OCI-LY7 (cell line): ENCODE data around the gene ZNF189. TPM values are rescaled to one million over a fixed set of nuclear protein-coding genes. Genes with fewer than 3 reads are reported as not detected.

Experiments
- BruUV-seq: library from RNA; stranded (reverse); fragments of 400-500 nt; replicated peaks from 2 replicates; lab custom pipeline; 2021; lab: Mats Ljungman, UMichigan
- CTCF ChIA-PET: fragments of 300-600 bp; sonication (Branson Sonifier 250); formaldehyde crosslinking; loops from one replicate; lab custom pipeline; 2022; ENCODE audit warnings: antibody characterized with exemption; ENCODE audit not compliant: unreplicated experiment; lab: Charles Lee
- POLR2A ChIA-PET: fragments of 300-600 bp; sonication (Branson Sonifier 250); formaldehyde crosslinking; loops from one replicate; lab custom pipeline; 2022; ENCODE audit warnings: antibody characterized with exemption; lab: Charles Lee
- DNase-seq: peaks from one replicate; pipeline ENCODE4 v3.0.0-alpha.2; 2015; ENCODE audit warnings: low spot score
- H2AFZ ChIP-seq: fragments of 200-600 bp; sonication (generic), shearing (Covaris generic); 2 replicates; pipeline ENCODE4 v1.6.1; 2014; ENCODE audit warnings: mild to moderate bottlenecking, antibody characterized with exemption, low read length, moderate library complexity
- H3K27ac ChIP-seq: fragments of 200-600 bp; sonication (generic); 2 replicates; pipeline ENCODE4 v1.5.1; 2014; ENCODE audit warnings: mixed run types, low read depth, mild to moderate bottlenecking, moderate library complexity, low read length, inconsistent platforms; ENCODE audit not compliant: poor library complexity, severe bottlenecking
- H3K36me3 ChIP-seq: fragments of 200-600 bp; sonication (generic); 2 replicates; pipeline ENCODE4 v1.6.1; 2014; ENCODE audit warnings: mild to moderate bottlenecking, antibody characterized with exemption, low read length, moderate library complexity, mixed read lengths; ENCODE audit not compliant: insufficient read depth
- H3K4me1 ChIP-seq: fragments of 200-600 bp; sonication (generic); 2 replicates; pipeline ENCODE4 v1.5.1; 2014; ENCODE audit warnings: mild to moderate bottlenecking, low read length; ENCODE audit not compliant: insufficient read depth, poor library complexity, severe bottlenecking
- H3K4me2 ChIP-seq: fragments of 200-600 bp; sonication (generic); 2 replicates; pipeline ENCODE4 v1.6.1; 2014; ENCODE audit warnings: mild to moderate bottlenecking, low read length
- H3K4me3 ChIP-seq: fragments of 200-600 bp; sonication (generic); 2 replicates; pipeline ENCODE4 v1.5.1; 2014; ENCODE audit warnings: mild to moderate bottlenecking, low read depth, low read length; ENCODE audit not compliant: poor library complexity, severe bottlenecking
- H3K79me2 ChIP-seq: fragments of 200-600 bp; sonication (generic); 2 replicates; pipeline ENCODE4 v1.6.1; 2016; ENCODE audit warnings: low read depth, mild to moderate bottlenecking, low read length, moderate library complexity, mixed read lengths; ENCODE audit not compliant: insufficient read depth
- H3K9me2 ChIP-seq: fragments of 200-600 bp; sonication (generic); 2 replicates; pipeline ENCODE4 v1.6.1; 2016; ENCODE audit warnings: mild to moderate bottlenecking, low read length, mixed read lengths; ENCODE audit not compliant: insufficient read depth
- H3K9me3 ChIP-seq: fragments of 200-600 bp; sonication (generic); 2 replicates; pipeline ENCODE4 v1.6.1; 2014; ENCODE audit warnings: mild to moderate bottlenecking, mixed run types, low read length, mixed read lengths
- H4K20me1 ChIP-seq: fragments of 200-600 bp; sonication (generic); 2 replicates; pipeline ENCODE4 v1.6.1; 2014; ENCODE audit warnings: mild to moderate bottlenecking, antibody characterized with exemption, low read length, moderate library complexity, mixed read lengths; ENCODE audit not compliant: insufficient read depth
- EZH2phosphoT487 ChIP-seq: fragments of 200-600 bp; sonication (generic); IDR thresholded peaks from 2 replicates; pipeline ENCODE4 v1.6.1; 2018; ENCODE audit warnings: low read depth, borderline replicate concordance, mild to moderate bottlenecking, mixed run types, antibody characterized with exemption, low read length, moderate library complexity, mixed read lengths
- intact Hi-C: fragments of 100-400 bp; cut with micrococcal nuclease; formaldehyde crosslinking; loops from one replicate; pipeline ENCODE4 v1.10.0; 2022; ENCODE audit not compliant: unreplicated experiment
- total RNA-seq, 2 experiments: library from RNA; depleted of rRNA in 1 of 2; stranded (reverse); fragments of >200 nt in 1 of 2; shearing (Covaris generic) in 1 of 2; gene quantifications; 2 replicates each; pipeline ENCODE4 v1.2.3, GENCODE V29; 2014 to 2022
- TF ChIP-seq, protein P1 (sequence below): fragments of 200-600 bp; sonication (generic); conservative IDR thresholded peaks from 2 replicates; pipeline ENCODE4 v1.5.1; 2014; ENCODE audit warnings: mild to moderate bottlenecking, antibody characterized with exemption, low read length, moderate library complexity, mixed read lengths

Gene ZNF189
- total RNA-seq, 2 experiments from 2014 or later: 11.0 to 17.3 TPM

DNA sequence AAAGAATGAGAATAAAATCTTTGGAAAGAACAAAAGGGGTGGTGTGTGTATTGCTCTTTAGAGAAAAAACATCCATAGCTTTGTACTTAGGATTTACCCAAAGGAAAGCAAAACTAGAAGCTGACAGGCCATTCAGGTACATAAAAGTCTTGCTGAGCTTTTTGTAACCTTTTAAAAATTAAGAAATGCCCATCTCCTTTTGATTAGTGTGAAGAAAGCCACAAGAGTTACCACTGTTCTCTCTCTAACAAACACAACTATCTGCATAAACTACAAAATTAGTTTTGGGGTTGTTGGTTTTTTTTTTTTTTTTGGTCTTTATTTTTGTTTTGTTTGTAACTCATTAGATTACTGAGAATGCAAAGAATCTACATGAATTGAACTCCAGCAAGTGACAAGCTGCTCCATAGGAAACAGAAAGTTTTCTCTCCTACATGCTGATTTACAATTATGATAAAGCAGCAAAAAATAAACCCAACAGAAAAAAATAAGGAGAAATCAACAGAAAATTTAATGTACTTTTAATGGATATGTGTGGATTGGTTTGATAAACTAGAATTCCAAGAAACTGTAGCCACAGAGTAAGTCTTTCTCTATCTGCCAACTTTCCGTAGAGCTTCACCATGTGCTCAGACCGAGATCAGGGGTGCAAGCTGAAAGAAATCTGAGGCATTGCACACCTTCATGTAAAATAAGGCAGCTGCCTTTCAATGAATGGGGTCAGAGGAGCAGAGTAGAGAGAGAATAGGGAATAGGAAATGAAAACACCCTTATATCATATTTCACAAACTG, 26.1 kb upstream of the ZNF189 start:
- DNase-seq: no peak
- Histone ChIP-seq H3K9me2 (0 out of 2 replicates have a peak, but pooled peaks cover 7% of the 10 kb centered on the region), H3K27ac (no peak overlapping the region), H3K36me3 (no peaks in the 10 kb centered on the region), H2AFZ (no peak overlapping the region), H3K4me2 (no peak overlapping the region), H3K4me3 (no peak overlapping the region), H4K20me1 (no peaks in the 10 kb centered on the region), H3K4me1 (no peaks in the 10 kb centered on the region), H3K79me2 (no peaks in the 10 kb centered on the region), H3K9me3 (no peaks in the 10 kb centered on the region)
- intact Hi-C loops: no loop called here
- no TSS peak for BruUV-seq
- CTCF ChIA-PET: no interaction called here
- TF ChIP-seq, protein P1, sequence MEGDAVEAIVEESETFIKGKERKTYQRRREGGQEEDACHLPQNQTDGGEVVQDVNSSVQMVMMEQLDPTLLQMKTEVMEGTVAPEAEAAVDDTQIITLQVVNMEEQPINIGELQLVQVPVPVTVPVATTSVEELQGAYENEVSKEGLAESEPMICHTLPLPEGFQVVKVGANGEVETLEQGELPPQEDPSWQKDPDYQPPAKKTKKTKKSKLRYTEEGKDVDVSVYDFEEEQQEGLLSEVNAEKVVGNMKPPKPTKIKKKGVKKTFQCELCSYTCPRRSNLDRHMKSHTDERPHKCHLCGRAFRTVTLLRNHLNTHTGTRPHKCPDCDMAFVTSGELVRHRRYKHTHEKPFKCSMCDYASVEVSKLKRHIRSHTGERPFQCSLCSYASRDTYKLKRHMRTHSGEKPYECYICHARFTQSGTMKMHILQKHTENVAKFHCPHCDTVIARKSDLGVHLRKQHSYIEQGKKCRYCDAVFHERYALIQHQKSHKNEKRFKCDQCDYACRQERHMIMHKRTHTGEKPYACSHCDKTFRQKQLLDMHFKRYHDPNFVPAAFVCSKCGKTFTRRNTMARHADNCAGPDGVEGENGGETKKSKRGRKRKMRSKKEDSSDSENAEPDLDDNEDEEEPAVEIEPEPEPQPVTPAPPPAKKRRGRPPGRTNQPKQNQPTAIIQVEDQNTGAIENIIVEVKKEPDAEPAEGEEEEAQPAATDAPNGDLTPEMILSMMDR: no peak
- TF ChIP-seq EZH2phosphoT487: no peak
- POLR2A ChIA-PET: interaction anchor here (0.6 to 0.9 kb wide), 6 partner anchors 11 to 831 kb away, joined by 3 to 6 read pairs (median 3); partner anchors contain the start of gene ALDOB

DNA sequence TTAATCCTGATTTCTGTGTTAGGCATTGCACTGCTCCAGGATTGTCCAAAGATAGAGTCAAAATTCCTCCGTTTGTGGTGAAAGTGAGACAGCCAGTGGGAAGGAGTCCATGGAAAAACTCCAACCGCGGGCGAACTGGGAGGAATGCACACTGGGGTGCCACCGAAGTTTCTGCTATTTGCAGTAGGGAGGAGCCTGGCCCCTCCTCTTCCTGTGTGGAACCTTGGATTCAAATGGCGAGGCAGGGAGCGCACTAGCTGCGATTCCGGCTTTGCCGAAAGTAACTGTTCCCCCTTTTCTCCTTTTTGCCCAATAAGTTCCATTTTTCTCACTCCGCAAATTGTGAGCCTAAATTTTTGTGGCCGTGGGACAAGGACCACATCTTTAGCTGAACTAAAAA, 23.1 kb upstream of the ZNF189 start:
- no TSS peak for BruUV-seq
- TF ChIP-seq, protein P1: no peak
- TF ChIP-seq EZH2phosphoT487: no peak
- CTCF ChIA-PET: no interaction called here

More for the DNA sequence above, 23.1 kb upstream of the ZNF189 start:
- Histone ChIP-seq H3K9me3 (no peaks in the 10 kb centered on the region), H3K4me2 (no peak overlapping the region), H2AFZ (no peak overlapping the region), H3K4me1 (no peaks in the 10 kb centered on the region), H3K27ac (no peak overlapping the region), H3K36me3 (no peaks in the 10 kb centered on the region), H3K9me2 (0 out of 2 replicates have a peak, but pooled peaks cover 7% of the 10 kb centered on the region), H4K20me1 (no peaks in the 10 kb centered on the region), H3K79me2 (no peaks in the 10 kb centered on the region), H3K4me3 (no peak overlapping the region)
- DNase-seq: no peak
- intact Hi-C loops: no loop called here
- POLR2A ChIA-PET: no interaction called here
